ENCODE data around the gene SYNDIG1. TPM values are rescaled to one million over a fixed set of nuclear protein-coding genes. Genes with fewer than 3 reads are reported as not detected.

Gene SYNDIG1
- total and polyA plus RNA-seq, 4 experiments from 2014 or later: not detected

- intact Hi-C loops (cut with micrococcal nuclease): no loop called here
- peaks cover 0 to 1% (median 0%) of the 10 kb centered on the region in 8 donors for H3K9me3 Mint-ChIP-seq
- H3K27me3 Mint-ChIP-seq: peaks cover 1 to 2% of the 10 kb centered on the region in 2 donors
- Histone ChIP-seq H3K27me3 (ENCODE audit: insufficient read depth, low read length) (no peaks in the 10 kb centered on the region), H3K36me3 (ENCODE audit: insufficient read depth, low read length) (no peaks in the 10 kb centered on the region), H3K4me1 (ENCODE audit: insufficient read depth, low read length) (no peaks in the 10 kb centered on the region), H3K9me3 (ENCODE audit: control insufficient read depth in 1 of 2, low read length in 2 of 2) (no peaks in the 10 kb centered on the region), H3K4me3 (ENCODE audit: low read length in 2 of 2) (no peak overlapping the region), H3K27ac (ENCODE audit: low read depth, low read length) (no peak overlapping the region)
- no peak overlapping the region for H3K4me3 Mint-ChIP-seq
- H3K4me1 Mint-ChIP-seq: no peaks in the 10 kb centered on the region
- no peak overlapping the region for H3K27ac Mint-ChIP-seq
- CTCF ChIA-PET (ENCODE audit: partially characterized antibody): no interaction called here
- no peaks in the 10 kb centered on the region for H3K36me3 Mint-ChIP-seq
- POLR2A ChIA-PET (ENCODE audit: partially characterized antibody): no interaction called here
- no peak for DNase-seq
These were observed 14.6 kb downstream of the SYNDIG1 start for GRCh38 chr20:24484081-24484450.

GRCh38 chr20:24485981-24486380 lies 16.6 kb downstream of the SYNDIG1 start:
- no peak overlapping the region for H3K27ac ChIP-seq (ENCODE audit: low read depth, low read length)
- ChIA-PET CTCF (ENCODE audit: partially characterized antibody) (no interaction called here), POLR2A (ENCODE audit: partially characterized antibody) (no interaction called here)

GRCh38 chr20:24487240-24487639 lies 17.8 kb downstream of the SYNDIG1 start:
- Histone ChIP-seq H3K27ac (ENCODE audit: low read depth, low read length) (no peak overlapping the region), H3K27me3 (ENCODE audit: insufficient read depth, low read length) (no peaks in the 10 kb centered on the region), H3K4me1 (ENCODE audit: insufficient read depth, low read length) (no peaks in the 10 kb centered on the region), H3K4me3 (ENCODE audit: low read length in 2 of 2) (no peak overlapping the region), H3K36me3 (ENCODE audit: insufficient read depth, low read length) (no peaks in the 10 kb centered on the region), H3K9me3 (ENCODE audit: control insufficient read depth in 1 of 2, low read length in 2 of 2) (no peaks in the 10 kb centered on the region)
- Mint-ChIP-seq H3K4me3 (no peak overlapping the region), H3K4me1 (no peaks in the 10 kb centered on the region), H3K9me3 (no peaks in the 10 kb centered on the region), H3K27me3 (peaks cover 0 to 3% of the 10 kb centered on the region in 2 donors), H3K36me3 (no peaks in the 10 kb centered on the region), H3K27ac (no peak overlapping the region)
- ChIA-PET POLR2A (ENCODE audit: partially characterized antibody) (no interaction called here), CTCF (ENCODE audit: partially characterized antibody) (no interaction called here)
- no peak for DNase-seq
- intact Hi-C loops (cut with micrococcal nuclease): no loop called here

More at GRCh38 chr20:24485981-24486380, 16.6 kb downstream of the SYNDIG1 start:
- Mint-ChIP-seq H3K27me3 (peaks cover 2 to 3% of the 10 kb centered on the region in 2 donors), H3K27ac (no peak overlapping the region), H3K4me3 (no peak overlapping the region), H3K36me3 (no peaks in the 10 kb centered on the region), H3K4me1 (no peaks in the 10 kb centered on the region), H3K9me3 (no peaks in the 10 kb centered on the region)
- Histone ChIP-seq H3K4me3 (ENCODE audit: low read length in 2 of 2) (no peak overlapping the region), H3K4me1 (ENCODE audit: insufficient read depth, low read length) (no peaks in the 10 kb centered on the region), H3K36me3 (ENCODE audit: insufficient read depth, low read length) (no peaks in the 10 kb centered on the region), H3K9me3 (ENCODE audit: control insufficient read depth in 1 of 2, low read length in 2 of 2) (no peaks in the 10 kb centered on the region), H3K27me3 (ENCODE audit: insufficient read depth, low read length) (no peaks in the 10 kb centered on the region)
- peak in 1 of 5 donors; percentile 33 for DNase-seq
- intact Hi-C loops (cut with micrococcal nuclease): no loop called here

DNA sequence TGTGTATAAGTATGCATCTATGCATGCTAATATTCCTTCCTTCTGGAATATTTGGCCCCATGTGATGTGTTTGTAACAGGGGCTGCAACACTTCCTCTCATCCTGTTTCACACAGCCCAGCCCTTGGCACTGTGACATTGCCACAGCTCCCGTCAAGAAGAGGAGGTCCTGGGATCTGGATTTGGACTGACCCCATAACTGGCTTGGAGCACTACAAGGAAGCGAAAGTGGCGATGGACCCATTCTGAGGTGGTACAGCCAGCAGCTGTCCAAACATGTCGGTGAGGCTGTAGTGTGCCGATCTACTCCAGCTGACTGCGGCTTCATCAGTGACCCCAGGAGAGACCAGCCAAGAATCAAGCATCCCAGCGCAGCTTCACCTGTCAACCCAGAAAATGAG lies 18.2 kb downstream of the SYNDIG1 start:
- no peaks in the 10 kb centered on the region for H3K36me3 Mint-ChIP-seq
- no peaks in the 10 kb centered on the region for H3K4me1 Mint-ChIP-seq
- no peaks in the 10 kb centered on the region for H3K9me3 Mint-ChIP-seq
- ChIA-PET CTCF (ENCODE audit: partially characterized antibody) (no interaction called here), POLR2A (ENCODE audit: partially characterized antibody) (no interaction called here)
- no peaks in the 10 kb centered on the region for H3K27me3 ChIP-seq (ENCODE audit: insufficient read depth, low read length)
- H3K27me3 Mint-ChIP-seq: peaks cover 0 to 3% of the 10 kb centered on the region in 2 donors
- H3K27ac Mint-ChIP-seq: no peak overlapping the region
- H3K27ac ChIP-seq (ENCODE audit: low read depth, low read length): no peak overlapping the region
- intact Hi-C loops (cut with micrococcal nuclease): no loop called here
- H3K4me3 ChIP-seq (ENCODE audit: low read length in 2 of 2): no peak overlapping the region
- no peaks in the 10 kb centered on the region for H3K9me3 ChIP-seq (ENCODE audit: control insufficient read depth in 1 of 2, low read length in 2 of 2)
- no peak overlapping the region for H3K4me3 Mint-ChIP-seq
- H3K4me1 ChIP-seq (ENCODE audit: insufficient read depth, low read length): no peaks in the 10 kb centered on the region
- no peaks in the 10 kb centered on the region for H3K36me3 ChIP-seq (ENCODE audit: insufficient read depth, low read length)
- no peak for DNase-seq

DNA sequence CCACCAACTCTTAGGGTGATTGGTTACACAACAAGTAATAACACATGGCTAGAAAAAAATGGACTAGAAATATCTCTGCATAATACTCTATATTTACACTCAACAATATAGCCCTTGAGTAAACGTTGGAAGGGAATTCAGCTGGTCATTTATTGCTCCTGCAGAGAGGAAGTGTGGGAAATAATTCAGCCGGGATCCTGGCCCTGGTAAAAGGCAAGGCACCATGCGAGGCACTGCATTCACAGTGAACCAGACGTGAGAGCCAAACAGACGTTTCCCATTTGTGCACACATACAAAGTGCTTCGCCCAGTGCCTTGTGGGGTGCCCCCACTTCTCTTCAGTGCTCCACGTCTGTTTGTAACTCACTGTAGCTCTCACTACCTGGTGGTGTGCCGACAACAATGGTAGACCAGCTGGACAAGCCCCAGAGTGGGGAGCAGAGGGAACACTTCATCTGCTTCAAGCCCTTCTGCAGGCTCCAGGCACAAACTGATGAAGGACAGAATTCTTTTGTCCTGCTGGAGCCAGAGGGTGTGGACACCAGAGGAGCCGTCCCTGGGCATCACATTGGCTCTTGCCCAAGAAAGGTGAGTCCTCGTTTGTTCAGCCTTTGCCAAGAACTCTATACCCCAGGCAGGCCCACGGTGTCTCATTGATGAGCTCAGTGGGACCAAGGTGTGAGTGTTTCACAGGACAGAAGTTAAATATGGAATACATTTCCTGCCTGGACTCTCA lies 18.8 kb downstream of the SYNDIG1 start:
- CTCF ChIA-PET (ENCODE audit: partially characterized antibody): interaction anchor here (0.7 kb wide), 1 partner anchor 17 kb away, joined by 3 read pairs; no protein-coding TSS in a partner anchor
- H3K27ac Mint-ChIP-seq: no peak overlapping the region
- DNase-seq: no peak

DNA sequence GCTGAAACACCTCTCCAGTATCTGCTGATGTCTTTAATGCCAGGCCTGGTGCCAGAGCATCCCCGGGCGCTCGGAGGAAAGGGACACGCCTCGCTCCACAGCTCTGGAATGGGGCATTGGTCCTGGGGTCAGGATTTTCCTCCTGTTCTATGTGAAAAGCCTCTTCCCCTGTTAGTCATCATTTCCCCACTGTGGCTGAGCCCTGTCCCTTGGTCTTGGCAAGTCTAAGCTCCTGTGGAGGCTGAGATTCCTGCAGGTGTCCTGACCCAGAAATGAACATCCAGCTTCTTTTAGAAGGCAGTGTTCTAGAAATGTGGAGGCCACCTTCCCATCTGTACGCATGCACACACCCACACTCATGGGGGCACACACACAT lies 19.4 kb downstream of the SYNDIG1 start:
- CTCF ChIA-PET (ENCODE audit: partially characterized antibody): interaction anchor here (0.7 kb wide), 1 partner anchor 17 kb away, joined by 3 read pairs; no protein-coding TSS in a partner anchor
- H3K4me3 ChIP-seq (ENCODE audit: low read length in 2 of 2): no peak overlapping the region
- H3K27ac Mint-ChIP-seq: no peak overlapping the region
- no peak overlapping the region for H3K27ac ChIP-seq (ENCODE audit: low read depth, low read length)
- peaks cover 0 to 3% of the 10 kb centered on the region in 2 donors for H3K27me3 Mint-ChIP-seq
- intact Hi-C loops (cut with micrococcal nuclease): no loop called here
- POLR2A ChIA-PET (ENCODE audit: partially characterized antibody): no interaction called here
- H3K9me3 ChIP-seq (ENCODE audit: control insufficient read depth in 1 of 2, low read length in 2 of 2): no peaks in the 10 kb centered on the region
- no peaks in the 10 kb centered on the region for H3K4me1 Mint-ChIP-seq
- no peak overlapping the region for H3K4me3 Mint-ChIP-seq
- no peaks in the 10 kb centered on the region for H3K9me3 Mint-ChIP-seq
- H3K36me3 Mint-ChIP-seq: no peaks in the 10 kb centered on the region
- no peaks in the 10 kb centered on the region for H3K27me3 ChIP-seq (ENCODE audit: insufficient read depth, low read length)
- H3K4me1 ChIP-seq (ENCODE audit: insufficient read depth, low read length): no peaks in the 10 kb centered on the region
- H3K36me3 ChIP-seq (ENCODE audit: insufficient read depth, low read length): no peaks in the 10 kb centered on the region
- DNase-seq: no peak

More for the DNA sequence above, 18.8 kb downstream of the SYNDIG1 start:
- H3K9me3 ChIP-seq (ENCODE audit: control insufficient read depth in 1 of 2, low read length in 2 of 2): no peaks in the 10 kb centered on the region
- no peaks in the 10 kb centered on the region for H3K36me3 ChIP-seq (ENCODE audit: insufficient read depth, low read length)
- H3K27me3 Mint-ChIP-seq: peaks cover 0 to 3% of the 10 kb centered on the region in 2 donors
- H3K4me1 Mint-ChIP-seq: no peaks in the 10 kb centered on the region
- POLR2A ChIA-PET (ENCODE audit: partially characterized antibody): no interaction called here
- no peaks in the 10 kb centered on the region for H3K9me3 Mint-ChIP-seq
- no peaks in the 10 kb centered on the region for H3K4me1 ChIP-seq (ENCODE audit: insufficient read depth, low read length)
- H3K27me3 ChIP-seq (ENCODE audit: insufficient read depth, low read length): no peaks in the 10 kb centered on the region
- no peak overlapping the region for H3K4me3 Mint-ChIP-seq
- no peak overlapping the region for H3K4me3 ChIP-seq (ENCODE audit: low read length in 2 of 2)
- intact Hi-C loops (cut with micrococcal nuclease): no loop called here
- no peaks in the 10 kb centered on the region for H3K36me3 Mint-ChIP-seq
- H3K27ac ChIP-seq (ENCODE audit: low read depth, low read length): no peak overlapping the region

- DNase-seq: no peak
- Mint-ChIP-seq H3K9me3 (no peaks in the 10 kb centered on the region), H3K4me1 (no peaks in the 10 kb centered on the region), H3K27ac (no peak overlapping the region), H3K27me3 (peaks cover 0 to 3% of the 10 kb centered on the region in 2 donors), H3K36me3 (no peaks in the 10 kb centered on the region), H3K4me3 (no peak overlapping the region)
- Histone ChIP-seq H3K4me3 (ENCODE audit: low read length in 2 of 2) (no peak overlapping the region), H3K27ac (ENCODE audit: low read depth, low read length) (no peak overlapping the region), H3K36me3 (ENCODE audit: insufficient read depth, low read length) (no peaks in the 10 kb centered on the region), H3K4me1 (ENCODE audit: insufficient read depth, low read length) (no peaks in the 10 kb centered on the region), H3K27me3 (ENCODE audit: insufficient read depth, low read length) (no peaks in the 10 kb centered on the region), H3K9me3 (ENCODE audit: control insufficient read depth in 1 of 2, low read length in 2 of 2) (no peaks in the 10 kb centered on the region)
- ChIA-PET POLR2A (ENCODE audit: partially characterized antibody) (no interaction called here), CTCF (ENCODE audit: partially characterized antibody) (no interaction called here)
- intact Hi-C loops (cut with micrococcal nuclease): no loop called here
These were observed 19.8 kb downstream of the SYNDIG1 start for GRCh38 chr20:24489193-24489592.

Data from CD4-positive, alpha-beta memory T cell (primary cell).